HG03521 (cell line): ENCODE data around the gene PTPRC.

Experiments used
- ATAC-seq: cut with Tn5 transposase; IDR thresholded peaks from one replicate; pipeline ENCODE4 v1.9.1; 2021; ENCODE audit warnings: mild to moderate bottlenecking, moderate library complexity; ENCODE audit not compliant: unreplicated experiment

The PTPRC gene

DNA sequence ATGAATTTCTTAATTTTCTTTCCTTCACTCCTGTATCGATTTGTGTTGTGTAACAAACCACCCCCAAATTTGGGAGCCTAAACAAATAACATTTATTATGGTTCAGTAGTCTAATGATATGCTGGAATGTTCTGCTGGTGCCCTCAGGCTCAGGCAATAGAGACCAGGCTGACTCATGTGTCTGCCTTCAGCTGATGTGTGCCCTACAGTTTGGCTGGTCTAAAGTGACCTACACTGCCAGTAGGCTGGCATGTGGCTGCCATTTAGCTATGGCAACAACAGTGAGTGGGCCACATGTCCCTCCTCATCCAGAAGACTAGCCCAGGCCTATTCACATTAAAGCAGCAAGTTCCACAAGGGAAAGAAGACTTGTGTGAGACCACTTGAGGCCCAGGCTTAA, 115.8 kb downstream of the PTPRC start:
- ATAC-seq, result no peak

GRCh38 chr1:198755715-198756114, 116.9 kb downstream of the PTPRC start:
- ATAC-seq, result no peak

- no peak for ATAC-seq
Measured at GRCh38 chr1:198756470-198756869, 117.6 kb downstream of the PTPRC start.

DNA sequence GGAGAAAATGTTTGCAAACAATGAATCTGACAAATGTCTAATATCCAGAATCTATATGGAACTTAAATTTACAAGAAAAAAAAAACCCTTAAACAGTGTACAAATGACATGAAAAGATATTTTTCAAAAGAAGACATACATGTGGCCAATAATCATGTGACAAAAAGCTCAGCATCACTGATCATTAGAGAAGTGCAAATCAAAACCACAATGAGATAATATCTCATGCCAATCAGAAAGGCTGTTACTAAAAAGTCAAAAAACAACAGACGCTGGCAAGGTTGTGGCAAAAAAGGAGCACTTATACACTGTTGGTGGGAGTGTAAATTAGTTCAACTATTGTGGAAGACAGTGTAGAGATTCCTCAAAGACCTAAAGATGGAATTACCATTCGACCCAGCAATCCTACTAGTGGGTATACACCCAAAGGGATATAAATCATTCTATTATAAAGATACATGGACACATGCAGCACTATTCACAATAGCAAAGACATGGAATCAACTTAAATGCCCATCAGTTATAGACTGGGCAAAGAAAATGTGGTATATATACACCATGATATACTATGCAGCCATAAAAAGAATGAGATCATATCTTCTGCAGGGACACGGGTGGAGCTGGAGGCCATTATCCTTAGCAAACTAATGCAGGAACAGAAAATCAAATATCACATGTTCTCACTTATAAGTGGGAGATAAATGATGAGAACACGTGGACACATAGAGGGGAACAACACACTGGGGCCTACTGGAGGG, 123.2 kb downstream of the PTPRC start:
- ATAC-seq, result no peak

DNA sequence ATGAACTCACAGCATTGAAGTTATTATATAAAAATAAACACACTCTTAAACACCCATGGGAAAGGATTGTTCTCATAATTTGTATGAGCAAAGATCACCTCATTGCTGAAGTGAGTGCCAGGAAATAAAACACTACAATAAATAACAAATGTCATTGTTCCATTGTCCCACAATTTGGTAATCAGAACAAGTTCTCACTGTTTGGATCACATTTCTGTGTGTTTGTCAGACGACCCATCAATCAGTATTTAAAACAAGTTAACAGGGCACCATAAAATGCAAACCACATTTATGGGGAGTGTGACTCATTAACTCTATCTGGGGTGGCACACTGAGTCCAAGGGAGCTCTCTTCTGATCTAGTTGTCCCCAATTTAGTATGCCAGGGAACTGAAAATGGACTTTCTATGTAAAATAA, 124.5 kb downstream of the PTPRC start:
- no peak for ATAC-seq

GRCh38 chr1:198764748-198765147, 125.9 kb downstream of the PTPRC start:
- no peak for ATAC-seq

DNA sequence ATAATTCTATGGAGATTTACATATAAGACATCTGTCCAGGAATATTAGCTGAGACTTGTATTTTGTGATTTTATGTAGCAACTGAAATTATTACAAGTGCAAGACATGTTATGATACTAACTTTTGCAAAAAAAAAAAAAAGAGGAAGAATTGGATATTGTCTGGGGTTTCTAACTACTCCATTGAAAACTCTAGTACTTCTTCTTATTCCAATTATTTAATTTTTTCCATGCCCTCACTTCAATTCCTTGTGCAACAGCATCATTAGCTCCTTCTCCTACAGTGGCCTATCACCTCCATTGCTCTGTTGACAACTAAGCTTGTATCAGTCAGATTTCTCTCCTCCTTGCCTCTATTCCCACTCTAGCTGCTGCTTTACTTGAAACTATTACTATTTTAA, 126.6 kb downstream of the PTPRC start:
- ATAC-seq, result no peak

GRCh38 chr1:198771563-198772153, 132.8 kb downstream of the PTPRC start:
- ATAC-seq, result no peak

GRCh38 chr1:198772626-198773025, 133.8 kb downstream of the PTPRC start:
- no peak for ATAC-seq

DNA sequence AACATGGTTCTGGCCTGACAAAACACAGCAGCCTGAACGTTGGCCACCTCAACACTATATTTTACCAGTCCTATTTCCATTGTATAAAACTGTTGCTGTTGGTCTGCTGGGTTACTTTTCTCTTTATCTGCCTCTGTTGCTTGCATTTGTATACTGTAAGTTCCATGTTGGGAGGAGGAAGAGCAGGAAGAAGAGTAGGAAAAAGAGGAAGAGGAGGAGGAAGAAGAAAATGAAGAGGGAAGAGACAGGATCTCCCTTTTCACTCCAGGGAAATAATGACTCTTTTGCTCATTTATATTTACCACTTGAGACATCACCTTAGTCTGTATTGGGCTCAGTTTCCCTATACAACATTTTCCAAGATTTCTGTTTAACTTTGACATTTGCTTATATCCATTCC, 134.2 kb downstream of the PTPRC start:
- ATAC-seq, result no peak

- ATAC-seq, result no peak
Measured at GRCh38 chr1:198773523-198773922, 134.7 kb downstream of the PTPRC start.

DNA sequence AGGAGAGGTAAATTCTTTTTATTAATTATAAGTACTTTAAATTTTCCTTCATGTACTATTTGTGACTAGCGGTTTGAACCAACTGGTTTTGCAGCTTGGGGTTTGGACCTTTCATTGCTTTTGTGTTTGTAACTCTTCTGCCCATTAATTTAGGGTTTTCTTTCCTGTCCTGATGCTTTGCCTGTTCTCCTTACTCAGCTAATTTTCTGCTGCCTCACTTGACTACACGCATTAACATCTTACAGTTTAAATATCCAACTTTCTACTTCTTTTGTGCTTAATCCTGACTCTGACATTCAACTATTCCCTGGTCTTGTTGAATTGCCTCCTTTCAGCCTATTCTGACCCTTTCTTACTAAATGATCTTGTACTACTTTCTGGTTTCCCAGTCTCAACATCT, 135.6 kb downstream of the PTPRC start:
- ATAC-seq, result no peak

- no peak for ATAC-seq
Measured at GRCh38 chr1:198775606-198776005, 136.8 kb downstream of the PTPRC start.

- ATAC-seq, result no peak
Measured at GRCh38 chr1:198776602-198777029, 137.8 kb downstream of the PTPRC start.

GRCh38 chr1:198778049-198778448, 139.2 kb downstream of the PTPRC start:
- no peak for ATAC-seq

DNA sequence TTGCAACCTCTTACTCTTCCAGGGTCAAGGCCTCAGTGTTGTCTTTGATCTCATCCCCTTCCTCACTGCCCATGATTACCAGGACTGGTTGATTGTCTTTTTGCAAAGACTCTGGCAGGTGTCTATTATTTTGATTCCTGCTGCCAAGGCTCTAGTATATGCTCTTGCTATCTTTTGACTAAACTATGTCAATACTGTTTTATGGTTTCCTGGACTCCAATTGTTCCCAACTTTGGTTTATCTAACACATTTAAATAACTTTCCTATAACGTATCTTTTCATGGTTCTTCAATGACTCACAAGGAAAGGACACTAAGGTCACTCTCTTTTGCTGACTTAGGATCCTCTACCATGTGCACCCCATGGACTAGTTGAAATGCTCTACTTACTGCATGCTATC, 141.5 kb downstream of the PTPRC start:
- ATAC-seq, result no peak

DNA sequence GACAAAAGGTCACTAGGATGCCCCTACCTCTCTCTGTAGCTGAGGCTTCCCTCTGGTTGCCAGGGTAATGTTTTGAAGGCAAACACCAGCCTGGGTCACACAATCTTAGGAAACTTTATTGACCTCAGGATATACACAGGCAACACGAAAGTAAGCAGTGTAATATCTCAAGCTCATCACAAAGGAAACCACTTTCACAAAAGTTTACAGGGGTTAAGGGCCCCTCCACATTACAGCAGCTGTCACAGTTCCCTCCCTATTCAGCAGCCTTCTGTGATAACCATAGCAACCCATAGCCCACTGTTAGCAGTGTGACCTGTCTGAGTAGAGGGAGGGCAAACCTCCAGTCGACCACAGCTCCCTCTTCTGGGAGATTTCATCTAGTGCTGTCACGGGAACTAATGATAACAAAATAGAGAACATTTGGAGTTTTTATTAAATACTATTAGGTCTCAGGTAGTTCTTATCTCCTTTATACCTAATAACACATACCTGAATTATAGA, 149.8 kb downstream of the PTPRC start:
- peak; percentile 86 for ATAC-seq

DNA sequence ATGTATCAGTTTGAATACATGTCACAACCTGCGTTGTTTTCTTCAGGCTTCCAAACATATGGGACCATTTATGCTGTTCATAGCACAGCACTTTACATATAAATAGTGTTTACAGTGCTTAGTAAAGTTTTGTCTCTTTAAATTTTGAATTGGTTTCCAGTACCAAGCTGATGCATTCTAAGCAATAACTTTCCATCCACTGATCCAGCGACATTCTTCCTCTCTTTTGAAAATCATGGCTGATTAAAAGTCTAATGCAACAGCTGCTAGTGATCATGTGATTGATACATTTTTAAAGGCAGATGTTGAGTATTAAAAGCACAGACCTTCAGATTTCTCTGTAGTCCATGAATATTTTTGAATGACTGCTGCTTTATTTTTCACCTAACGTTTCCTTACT, 154.9 kb downstream of the PTPRC start:
- ATAC-seq, result no peak

GRCh38 chr1:198794498-198794897, 155.7 kb downstream of the PTPRC start:
- no peak for ATAC-seq

DNA sequence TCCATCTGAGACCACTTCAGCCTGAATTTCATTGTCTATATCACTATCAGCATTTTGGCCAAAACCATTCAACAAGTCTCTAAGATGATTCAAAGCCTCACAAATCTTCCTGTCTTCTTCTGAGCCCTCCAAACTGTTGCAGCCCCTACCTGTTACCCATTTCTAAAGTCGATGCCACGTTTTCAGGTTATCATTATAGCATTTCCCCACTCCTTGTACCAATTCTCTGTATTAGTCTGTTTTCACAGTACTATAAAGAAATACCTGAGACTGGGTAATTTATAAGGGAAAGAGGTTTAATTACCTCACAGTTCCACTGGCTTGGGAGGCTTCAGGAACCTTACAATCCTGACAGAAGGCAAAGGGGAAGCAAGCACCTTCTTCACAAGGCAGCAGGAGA, 158.8 kb downstream of the PTPRC start:
- no peak for ATAC-seq

GRCh38 chr1:198798923-198799386, 160.1 kb downstream of the PTPRC start:
- peak; percentile 63 for ATAC-seq

GRCh38 chr1:198805498-198806151, 166.8 kb downstream of the PTPRC start:
- no peak for ATAC-seq
